Keratinocyte (primary cell): ENCODE results near the gene CYP4X1. TPM values are rescaled to one million over a fixed set of nuclear protein-coding genes. Genes with fewer than 3 reads are reported as not detected.
"Not testable (repeated sequence)": the region's sequence is repeated elsewhere in the genome, so short reads cannot be mapped to it uniquely, and the experiment has no call there.

Experiments
- DNase-seq: peaks from one replicate; pipeline ENCODE4 v3.0.0-alpha.2; 2011; ENCODE audit warnings: low read depth, missing footprints, low spot score
- FAIRE-seq: peaks from 2 replicates; lab custom pipeline; 2011; peaks lifted over from hg19 to GRCh38; lab: Jason Lieb, UNC
- H2AFZ ChIP-seq: 2 replicates; pipeline ENCODE4 v1.6.0; 2012; ENCODE audit warnings: low read length, control low read depth, inconsistent platforms; ENCODE audit not compliant: control insufficient read depth
- H3K27ac ChIP-seq: 2 replicates; pipeline ENCODE4 v1.5.1; 2011; ENCODE audit warnings: low read length; ENCODE audit not compliant: control insufficient read depth, insufficient read depth
- H3K27me3 ChIP-seq: 3 replicates; pipeline ENCODE4 v1.6.0; 2011; ENCODE audit warnings: low read length; ENCODE audit not compliant: control insufficient read depth, insufficient read depth; ENCODE audit errors: extremely low read depth
- H3K36me3 ChIP-seq, 2 experiments: 2 replicates in 1 of 2; 3 replicates in 1 of 2; pipeline ENCODE4 v1.5.1; 2011; ENCODE audit warnings: low read length in 2 of 2, mild to moderate bottlenecking in 1 of 2; ENCODE audit not compliant: control insufficient read depth in 2 of 2, insufficient read depth in 2 of 2; ENCODE audit errors: extremely low read depth in 1 of 2
- H3K4me1 ChIP-seq: 3 replicates; pipeline ENCODE4 v1.5.1; 2011; ENCODE audit warnings: low read length; ENCODE audit not compliant: control insufficient read depth, insufficient read depth; ENCODE audit errors: extremely low read depth
- H3K4me2 ChIP-seq: 3 replicates; pipeline ENCODE4 v1.6.0; 2011; ENCODE audit warnings: low read depth, low read length; ENCODE audit not compliant: control insufficient read depth, insufficient read depth; ENCODE audit errors: extremely low read depth
- H3K4me3 ChIP-seq, 3 experiments: fragments of 200-600 bp in 1 of 3; sonication (generic) in 1 of 3; 2 replicates in 2 of 3; 3 replicates in 1 of 3; pipeline ENCODE4 v1.5.1; 2011 to 2016; ENCODE audit warnings: low read length in 3 of 3, mild to moderate bottlenecking in 3 of 3, control low read depth in 2 of 3, inconsistent platforms in 1 of 3, low read depth in 1 of 3, mixed read lengths in 1 of 3, mixed run types in 1 of 3, moderate library complexity in 1 of 3; ENCODE audit not compliant: control insufficient read depth in 2 of 3, insufficient read depth in 2 of 3; ENCODE audit errors: extremely low read depth in 1 of 3
- H3K79me2 ChIP-seq: 2 replicates; pipeline ENCODE4 v1.6.0; 2012; ENCODE audit warnings: low read length; ENCODE audit not compliant: control insufficient read depth, insufficient read depth
- H3K9ac ChIP-seq: 3 replicates; pipeline ENCODE4 v1.6.0; 2011; ENCODE audit warnings: low read length; ENCODE audit not compliant: control insufficient read depth, insufficient read depth; ENCODE audit errors: extremely low read depth
- H3K9me1 ChIP-seq: 3 replicates; pipeline ENCODE4 v1.6.0; 2011; ENCODE audit warnings: low read length; ENCODE audit not compliant: control insufficient read depth, insufficient read depth; ENCODE audit errors: extremely low read depth
- H3K9me3 ChIP-seq: 2 replicates; pipeline ENCODE4 v1.5.1; 2012; ENCODE audit warnings: low read depth, low read length; ENCODE audit not compliant: control insufficient read depth
- H4K20me1 ChIP-seq: 3 replicates; pipeline ENCODE4 v1.6.0; 2011; ENCODE audit warnings: low read length; ENCODE audit not compliant: control insufficient read depth, insufficient read depth; ENCODE audit errors: extremely low read depth
- EZH2 ChIP-seq: IDR thresholded peaks from one replicate; pipeline ENCODE4 v1.6.1; 2012; ENCODE audit warnings: inconsistent platforms, mild to moderate bottlenecking, low read length, moderate library complexity
- dilution Hi-C: fragments of 300-500 bp; cut with MboI; formaldehyde crosslinking; loops from one replicate; pipeline ENCODE4 v1.7.0; 2020; ENCODE audit warnings: low sequenced_read_pairs; ENCODE audit not compliant: extremely low pct_ligation_motif_present
- polyA plus RNA-seq, 5 experiments: library from polyadenylated mRNA; depleted of rRNA in 3 of 5; stranded (reverse) in 3 of 5; stranded (forward) in 1 of 5; unstranded in 1 of 5; fragments of >200 nt; gene quantifications; 1 replicate in 1 of 5; 2 replicates in 3 of 5; 3 replicates in 1 of 5; pipeline versions ENCODE4 v1.2.1 to v1.2.3, GENCODE V29; 2011 to 2012; ENCODE audit warnings: missing spikeins in 2 of 5, low read depth in 1 of 5, low replicate concordance in 1 of 5
- TF ChIP-seq, protein P1 (sequence below), 3 experiments: IDR thresholded peaks in 1 of 3; conservative IDR thresholded peaks in 1 of 3; optimal IDR thresholded peaks in 1 of 3; 2 replicates in 2 of 3; 3 replicates in 1 of 3; pipeline versions ENCODE3 to v1.5.1; 2011; ENCODE audit warnings: low read length in 3 of 3, mild to moderate bottlenecking in 3 of 3, moderate library complexity in 2 of 3, control low read depth in 1 of 3, inconsistent platforms in 1 of 3; ENCODE audit not compliant: insufficient read depth in 2 of 3; ENCODE audit errors: extremely low read depth in 1 of 3

Gene CYP4X1
- polyA plus RNA-seq, 1 donor (not counting 4 experiments of a cell fraction or from before 2014, with no cell fraction given), result 1.00 TPM

DNA sequence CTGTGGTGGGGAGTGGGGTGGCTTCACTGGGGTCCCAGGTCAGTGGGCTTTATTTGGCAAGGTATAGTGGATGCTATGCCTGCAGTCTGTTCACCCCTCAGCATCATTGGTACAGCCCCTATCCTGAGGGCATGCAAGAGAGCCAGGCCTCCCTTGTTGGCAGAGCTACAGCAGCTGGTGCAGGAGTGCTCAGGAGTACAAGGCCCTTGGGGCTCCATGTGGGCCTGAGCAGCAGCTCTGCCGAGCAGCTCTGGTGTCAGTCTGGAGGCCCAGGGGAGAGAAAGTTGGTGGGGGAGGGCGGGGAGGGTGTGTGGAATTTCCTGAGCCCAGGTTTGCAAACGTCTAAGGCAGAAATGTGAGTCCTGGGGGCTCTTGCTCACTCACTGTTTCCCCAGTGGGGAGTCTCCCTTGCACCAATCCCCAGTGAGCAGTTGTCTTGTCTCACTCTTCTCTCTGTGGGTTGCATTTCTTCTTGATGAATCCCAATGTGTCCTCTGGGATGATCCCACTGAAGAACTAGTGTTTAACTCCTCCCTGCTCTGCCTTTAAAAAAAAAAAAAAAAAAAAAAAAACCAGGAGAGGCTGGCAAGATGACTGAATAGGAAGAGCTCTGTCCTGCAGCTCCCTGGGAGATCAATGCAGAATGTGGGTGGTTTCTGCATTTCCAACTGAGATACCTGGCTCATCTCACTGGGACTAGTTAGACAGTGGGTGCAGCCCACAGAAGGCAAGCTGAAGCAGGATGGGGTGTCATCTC lies 39.5 kb upstream of the CYP4X1 start:
- Histone ChIP-seq H3K27me3 (peaks cover 2% of the 10 kb centered on the region), H3K9me3 (no peaks in the 10 kb centered on the region), H3K4me1 (no peaks in the 10 kb centered on the region), H4K20me1 (no peaks in the 10 kb centered on the region), H3K4me3 (no peak overlapping the region), H3K27ac (no peak overlapping the region), H3K4me2 (no peak overlapping the region), H3K9me1 (no peaks in the 10 kb centered on the region), H3K9ac (no peak overlapping the region), H3K79me2 (no peaks in the 10 kb centered on the region), H3K36me3 (no peaks in the 10 kb centered on the region), H2AFZ (no peak overlapping the region)
- no peak for TF ChIP-seq EZH2
- TF ChIP-seq, protein P1, sequence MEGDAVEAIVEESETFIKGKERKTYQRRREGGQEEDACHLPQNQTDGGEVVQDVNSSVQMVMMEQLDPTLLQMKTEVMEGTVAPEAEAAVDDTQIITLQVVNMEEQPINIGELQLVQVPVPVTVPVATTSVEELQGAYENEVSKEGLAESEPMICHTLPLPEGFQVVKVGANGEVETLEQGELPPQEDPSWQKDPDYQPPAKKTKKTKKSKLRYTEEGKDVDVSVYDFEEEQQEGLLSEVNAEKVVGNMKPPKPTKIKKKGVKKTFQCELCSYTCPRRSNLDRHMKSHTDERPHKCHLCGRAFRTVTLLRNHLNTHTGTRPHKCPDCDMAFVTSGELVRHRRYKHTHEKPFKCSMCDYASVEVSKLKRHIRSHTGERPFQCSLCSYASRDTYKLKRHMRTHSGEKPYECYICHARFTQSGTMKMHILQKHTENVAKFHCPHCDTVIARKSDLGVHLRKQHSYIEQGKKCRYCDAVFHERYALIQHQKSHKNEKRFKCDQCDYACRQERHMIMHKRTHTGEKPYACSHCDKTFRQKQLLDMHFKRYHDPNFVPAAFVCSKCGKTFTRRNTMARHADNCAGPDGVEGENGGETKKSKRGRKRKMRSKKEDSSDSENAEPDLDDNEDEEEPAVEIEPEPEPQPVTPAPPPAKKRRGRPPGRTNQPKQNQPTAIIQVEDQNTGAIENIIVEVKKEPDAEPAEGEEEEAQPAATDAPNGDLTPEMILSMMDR (optimal IDR thresholded peaks at IDR 0.05 in 1 of 3, IDR thresholded peaks at IDR 0.05 in 1 of 3, conservative IDR thresholded peaks at IDR 0.05 in 1 of 3; ENCODE audit: extremely low read depth in 1 of 3, insufficient read depth in 2 of 3, low read length in 3 of 3), result no peak
- dilution Hi-C loops, result no loop called here
- DNase-seq (no peak), FAIRE-seq (no peak)

DNA sequence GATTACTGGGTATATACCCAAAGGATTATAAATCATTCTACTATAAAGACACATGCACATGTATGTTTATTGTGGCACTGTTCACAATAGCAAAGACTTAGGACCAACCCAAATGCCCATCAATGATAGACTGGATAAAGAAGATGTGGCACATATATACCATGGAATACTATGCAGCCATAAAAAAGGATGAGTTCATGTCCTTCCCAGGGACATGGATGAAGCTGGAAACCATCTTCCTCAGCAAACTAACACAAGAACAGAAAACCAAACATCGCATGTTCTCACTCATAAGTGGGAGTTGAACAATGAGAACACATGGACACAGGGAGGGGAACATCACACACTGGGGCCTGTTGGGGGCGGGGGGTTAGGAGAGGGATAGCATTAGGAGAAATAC lies 32.9 kb upstream of the CYP4X1 start:
- H3K4me1 ChIP-seq, DNase-seq, H3K27ac ChIP-seq, H3K9me1 ChIP-seq, H3K9ac ChIP-seq, H3K36me3 ChIP-seq, dilution Hi-C loops, H3K27me3 ChIP-seq, H2AFZ ChIP-seq, H3K4me3 ChIP-seq, H3K9me3 ChIP-seq, H3K4me2 ChIP-seq, H4K20me1 ChIP-seq, H3K79me2 ChIP-seq, FAIRE-seq: not testable (repeated sequence)
